WTC11 (cell line): Measurements from ENCODE around the gene IL18BP. TPM values are rescaled to one million over a fixed set of nuclear protein-coding genes. Genes with fewer than 3 reads are reported as not detected.
A peak's percentile ranks its signal among the peaks of the same experiment; 100 is the strongest.

Experiments used
- ATAC-seq: fragments of 200-7000 bp; cut with Tn5 transposase; 2 replicates; pipeline ENCODE4 v1.10.0; 2021; ENCODE audit warnings: mild to moderate bottlenecking, moderate library complexity
- CTCF ChIA-PET: fragments of 300-600 bp; sonication (Branson Sonifier 250); formaldehyde crosslinking; loops from one replicate; lab custom pipeline; 2021; ENCODE audit warnings: antibody characterized with exemption; lab: Charles Lee
- POLR2A ChIA-PET: fragments of 350-600 bp; sonication (Branson Sonifier 250); formaldehyde crosslinking; loops from one replicate; lab custom pipeline; 2021; ENCODE audit warnings: antibody characterized with exemption; lab: Charles Lee
- DNase-seq: peaks from one replicate; pipeline ENCODE4 v3.0.0; 2021; ENCODE audit warnings: low spot score
- H3K27ac Mint-ChIP-seq: 2 replicates; pipeline ENCODE4 v1.8.0; 2021; ENCODE audit warnings: mixed read lengths
- H3K27me3 Mint-ChIP-seq: 2 replicates; pipeline ENCODE4 v1.8.0; 2021; ENCODE audit warnings: low read depth, mild to moderate bottlenecking, moderate library complexity, mixed read lengths
- H3K36me3 Mint-ChIP-seq: 2 replicates; pipeline ENCODE4 v1.8.0; 2021; ENCODE audit warnings: mixed read lengths
- H3K4me1 Mint-ChIP-seq: 2 replicates; pipeline ENCODE4 v1.8.0; 2022; ENCODE audit warnings: mixed read lengths
- H3K4me3 Mint-ChIP-seq: 2 replicates; pipeline ENCODE4 v1.8.0; 2021; ENCODE audit warnings: mild to moderate bottlenecking, moderate library complexity, mixed read lengths
- H3K9me3 Mint-ChIP-seq: 2 replicates; pipeline ENCODE4 v1.8.0; 2021; ENCODE audit warnings: mixed read lengths
- CREB1 ChIP-seq: sonication (generic); formaldehyde crosslinking; IDR thresholded peaks from 2 replicates; pipeline ENCODE4 v1.8.0; 2023; ENCODE audit warnings: mild to moderate bottlenecking, missing genetic modification reagents
- ETV6 ChIP-seq: sonication (generic); formaldehyde crosslinking; IDR thresholded peaks from 2 replicates; pipeline ENCODE4 v1.8.1; 2022; ENCODE audit warnings: mild to moderate bottlenecking, missing genetic modification reagents
- FOXK1 ChIP-seq: sonication (generic); formaldehyde crosslinking; IDR thresholded peaks from 2 replicates; pipeline ENCODE4 v1.8.0; 2022; ENCODE audit warnings: mild to moderate bottlenecking, moderate library complexity, missing genetic modification reagents
- GABPB1 ChIP-seq: sonication (generic); formaldehyde crosslinking; IDR thresholded peaks from 2 replicates; pipeline ENCODE4 v1.8.1; 2023; ENCODE audit warnings: mild to moderate bottlenecking, missing genetic modification reagents
- GRHL2 ChIP-seq: fragments of 250-450 bp; sonication (Bioruptor Pico); IDR thresholded peaks from 2 replicates; pipeline ENCODE4 v1.8.0; 2022; ENCODE audit warnings: mild to moderate bottlenecking, moderate library complexity; ENCODE audit not compliant: insufficient replicate concordance, severe bottlenecking
- NFE2L1 ChIP-seq: sonication (generic); formaldehyde crosslinking; IDR thresholded peaks from 2 replicates; pipeline ENCODE4 v1.8.1; 2023; ENCODE audit warnings: missing genetic modification reagents
- NFYB ChIP-seq: sonication (generic); formaldehyde crosslinking; conservative IDR thresholded peaks from 2 replicates; pipeline ENCODE4 v1.8.0; 2022; ENCODE audit warnings: low read depth, missing genetic modification reagents
- RORB ChIP-seq: fragments of 250-450 bp; sonication (Bioruptor Pico); IDR thresholded peaks from 2 replicates; pipeline ENCODE4 v1.9.0; 2021; ENCODE audit warnings: mild to moderate bottlenecking
- SP1 ChIP-seq: sonication (generic); formaldehyde crosslinking; conservative IDR thresholded peaks from 2 replicates; pipeline ENCODE4 v1.8.1; 2022; ENCODE audit warnings: missing genetic modification reagents
- TP53 ChIP-seq: sonication (generic); formaldehyde crosslinking; IDR thresholded peaks from 2 replicates; pipeline ENCODE4 v1.8.1; 2023; ENCODE audit warnings: mild to moderate bottlenecking, missing genetic modification reagents
- ZBTB21 ChIP-seq: sonication (generic); formaldehyde crosslinking; IDR thresholded peaks from 2 replicates; pipeline ENCODE4 v1.8.1; 2023; ENCODE audit warnings: mild to moderate bottlenecking, missing genetic modification reagents, borderline replicate concordance
- ZNF121 ChIP-seq: sonication (generic); formaldehyde crosslinking; IDR thresholded peaks from 2 replicates; pipeline ENCODE4 v1.8.0; 2023; ENCODE audit warnings: missing genetic modification reagents
- ZNF396 ChIP-seq: fragments of 250-450 bp; sonication (Bioruptor Pico); IDR thresholded peaks from 2 replicates; pipeline ENCODE4 v1.8.0; 2021; ENCODE audit warnings: mild to moderate bottlenecking, moderate library complexity, borderline replicate concordance
- ZNF423 ChIP-seq: fragments of 250-450 bp; sonication (Bioruptor Pico); IDR thresholded peaks from 2 replicates; pipeline ENCODE4 v2.1.2; 2022; ENCODE audit warnings: mild to moderate bottlenecking, moderate library complexity
- total RNA-seq: library from RNA; stranded (reverse); gene quantifications from 3 replicates; pipeline ENCODE4 v1.2.3, GENCODE V29; 2021
- TF ChIP-seq, protein P1 (sequence below): fragments of 250-450 bp; sonication (Bioruptor Pico); IDR thresholded peaks from 2 replicates; pipeline ENCODE4 v1.9.0; 2021; ENCODE audit warnings: mild to moderate bottlenecking
- TF ChIP-seq, protein P2 (sequence below): sonication (generic); formaldehyde crosslinking; IDR thresholded peaks from 2 replicates; pipeline ENCODE4 v1.8.1; 2023; ENCODE audit warnings: mild to moderate bottlenecking, missing genetic modification reagents
- TF ChIP-seq, protein P3 (sequence below): fragments of 250-450 bp; sonication (Bioruptor Pico); IDR thresholded peaks from 2 replicates; pipeline ENCODE4 v1.8.0; 2021; ENCODE audit warnings: mild to moderate bottlenecking
- TF ChIP-seq, protein P4 (sequence below): fragments of 200-600 bp; IDR thresholded peaks from 2 replicates; pipeline ENCODE4 v1.8.0; 2022; ENCODE audit warnings: antibody characterized with exemption

The IL18BP gene
- total RNA-seq, 1 experiment from 2014 or later: 17.3 TPM

DNA sequence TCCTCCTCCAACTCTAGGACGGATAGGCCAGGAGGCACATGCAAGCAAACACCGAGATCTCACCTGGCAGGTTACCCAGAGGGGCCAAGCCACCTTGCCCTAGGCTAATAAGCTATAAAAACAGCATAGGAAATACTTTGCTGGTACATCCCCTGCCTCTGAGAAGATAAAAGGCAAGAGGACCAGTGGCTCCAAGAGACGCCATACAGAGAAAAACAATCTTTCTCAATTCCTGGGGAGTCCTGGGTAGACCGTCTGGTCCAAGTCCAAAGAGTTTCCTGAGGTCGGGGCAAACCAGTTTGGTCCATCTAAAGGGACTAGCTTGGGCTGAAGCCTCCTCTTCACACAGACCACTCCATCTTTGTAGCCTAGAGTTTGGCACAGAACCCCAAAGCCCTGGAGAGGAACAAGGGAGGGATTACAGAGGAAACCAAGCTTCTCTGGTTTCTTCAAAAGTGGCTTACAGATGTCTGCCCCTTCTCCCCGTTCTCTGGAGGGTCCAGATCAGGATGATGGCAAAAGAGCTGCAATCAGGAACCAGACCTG lies 41.2 kb downstream of the IL18BP start:
- DNase-seq (no peak), ATAC-seq (no peak)
- Mint-ChIP-seq H3K27me3 (no peaks in the 10 kb centered on the region; the same call in 1 of the 2 replicates), H3K4me1 (peaks cover 26% of the 10 kb centered on the region), H3K9me3 (no peaks in the 10 kb centered on the region), H3K27ac (no peak overlapping the region), H3K4me3 (no peak overlapping the region), H3K36me3 (peaks cover 11% of the 10 kb centered on the region)
- TF ChIP-seq ZBTB21 (CRISPR knock-in tag): no peak
- TF ChIP-seq NFYB (CRISPR knock-in tag): no peak
- TF ChIP-seq ZNF423 (CRISPR knock-in tag): no peak
- no peak for TF ChIP-seq ZNF396 (CRISPR knock-in tag)
- TF ChIP-seq NFE2L1 (CRISPR knock-in tag): no peak
- TF ChIP-seq, protein P1, sequence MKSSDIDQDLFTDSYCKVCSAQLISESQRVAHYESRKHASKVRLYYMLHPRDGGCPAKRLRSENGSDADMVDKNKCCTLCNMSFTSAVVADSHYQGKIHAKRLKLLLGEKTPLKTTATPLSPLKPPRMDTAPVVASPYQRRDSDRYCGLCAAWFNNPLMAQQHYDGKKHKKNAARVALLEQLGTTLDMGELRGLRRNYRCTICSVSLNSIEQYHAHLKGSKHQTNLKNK (CRISPR knock-in tag): no peak
- no peak for TF ChIP-seq FOXK1 (CRISPR knock-in tag)
- TF ChIP-seq ZNF121 (CRISPR knock-in tag): no peak
- no peak for TF ChIP-seq GRHL2 (CRISPR knock-in tag)
- TF ChIP-seq, protein P2, sequence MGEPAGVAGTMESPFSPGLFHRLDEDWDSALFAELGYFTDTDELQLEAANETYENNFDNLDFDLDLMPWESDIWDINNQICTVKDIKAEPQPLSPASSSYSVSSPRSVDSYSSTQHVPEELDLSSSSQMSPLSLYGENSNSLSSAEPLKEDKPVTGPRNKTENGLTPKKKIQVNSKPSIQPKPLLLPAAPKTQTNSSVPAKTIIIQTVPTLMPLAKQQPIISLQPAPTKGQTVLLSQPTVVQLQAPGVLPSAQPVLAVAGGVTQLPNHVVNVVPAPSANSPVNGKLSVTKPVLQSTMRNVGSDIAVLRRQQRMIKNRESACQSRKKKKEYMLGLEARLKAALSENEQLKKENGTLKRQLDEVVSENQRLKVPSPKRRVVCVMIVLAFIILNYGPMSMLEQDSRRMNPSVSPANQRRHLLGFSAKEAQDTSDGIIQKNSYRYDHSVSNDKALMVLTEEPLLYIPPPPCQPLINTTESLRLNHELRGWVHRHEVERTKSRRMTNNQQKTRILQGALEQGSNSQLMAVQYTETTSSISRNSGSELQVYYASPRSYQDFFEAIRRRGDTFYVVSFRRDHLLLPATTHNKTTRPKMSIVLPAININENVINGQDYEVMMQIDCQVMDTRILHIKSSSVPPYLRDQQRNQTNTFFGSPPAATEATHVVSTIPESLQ (CRISPR knock-in tag): no peak
- TF ChIP-seq, protein P3, sequence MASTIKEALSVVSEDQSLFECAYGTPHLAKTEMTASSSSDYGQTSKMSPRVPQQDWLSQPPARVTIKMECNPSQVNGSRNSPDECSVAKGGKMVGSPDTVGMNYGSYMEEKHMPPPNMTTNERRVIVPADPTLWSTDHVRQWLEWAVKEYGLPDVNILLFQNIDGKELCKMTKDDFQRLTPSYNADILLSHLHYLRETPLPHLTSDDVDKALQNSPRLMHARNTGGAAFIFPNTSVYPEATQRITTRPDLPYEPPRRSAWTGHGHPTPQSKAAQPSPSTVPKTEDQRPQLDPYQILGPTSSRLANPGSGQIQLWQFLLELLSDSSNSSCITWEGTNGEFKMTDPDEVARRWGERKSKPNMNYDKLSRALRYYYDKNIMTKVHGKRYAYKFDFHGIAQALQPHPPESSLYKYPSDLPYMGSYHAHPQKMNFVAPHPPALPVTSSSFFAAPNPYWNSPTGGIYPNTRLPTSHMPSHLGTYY (CRISPR knock-in tag): no peak
- no peak for TF ChIP-seq CREB1 (CRISPR knock-in tag)
- no peak for TF ChIP-seq TP53 (CRISPR knock-in tag)
- no peak for TF ChIP-seq RORB
- TF ChIP-seq, protein P4, sequence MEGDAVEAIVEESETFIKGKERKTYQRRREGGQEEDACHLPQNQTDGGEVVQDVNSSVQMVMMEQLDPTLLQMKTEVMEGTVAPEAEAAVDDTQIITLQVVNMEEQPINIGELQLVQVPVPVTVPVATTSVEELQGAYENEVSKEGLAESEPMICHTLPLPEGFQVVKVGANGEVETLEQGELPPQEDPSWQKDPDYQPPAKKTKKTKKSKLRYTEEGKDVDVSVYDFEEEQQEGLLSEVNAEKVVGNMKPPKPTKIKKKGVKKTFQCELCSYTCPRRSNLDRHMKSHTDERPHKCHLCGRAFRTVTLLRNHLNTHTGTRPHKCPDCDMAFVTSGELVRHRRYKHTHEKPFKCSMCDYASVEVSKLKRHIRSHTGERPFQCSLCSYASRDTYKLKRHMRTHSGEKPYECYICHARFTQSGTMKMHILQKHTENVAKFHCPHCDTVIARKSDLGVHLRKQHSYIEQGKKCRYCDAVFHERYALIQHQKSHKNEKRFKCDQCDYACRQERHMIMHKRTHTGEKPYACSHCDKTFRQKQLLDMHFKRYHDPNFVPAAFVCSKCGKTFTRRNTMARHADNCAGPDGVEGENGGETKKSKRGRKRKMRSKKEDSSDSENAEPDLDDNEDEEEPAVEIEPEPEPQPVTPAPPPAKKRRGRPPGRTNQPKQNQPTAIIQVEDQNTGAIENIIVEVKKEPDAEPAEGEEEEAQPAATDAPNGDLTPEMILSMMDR: no peak
- ChIA-PET POLR2A (interaction anchor here (0.6 to 1.0 kb wide), 3 partner anchors 43 to 198 kb away, joined by 3 to 6 read pairs (median 4); no protein-coding TSS in a partner anchor), CTCF (interaction anchor here (0.9 to 4.7 kb wide), 10 partner anchors 11 to 415 kb away, joined by 3 to 81 read pairs (median 4); no protein-coding TSS in a partner anchor)

DNA sequence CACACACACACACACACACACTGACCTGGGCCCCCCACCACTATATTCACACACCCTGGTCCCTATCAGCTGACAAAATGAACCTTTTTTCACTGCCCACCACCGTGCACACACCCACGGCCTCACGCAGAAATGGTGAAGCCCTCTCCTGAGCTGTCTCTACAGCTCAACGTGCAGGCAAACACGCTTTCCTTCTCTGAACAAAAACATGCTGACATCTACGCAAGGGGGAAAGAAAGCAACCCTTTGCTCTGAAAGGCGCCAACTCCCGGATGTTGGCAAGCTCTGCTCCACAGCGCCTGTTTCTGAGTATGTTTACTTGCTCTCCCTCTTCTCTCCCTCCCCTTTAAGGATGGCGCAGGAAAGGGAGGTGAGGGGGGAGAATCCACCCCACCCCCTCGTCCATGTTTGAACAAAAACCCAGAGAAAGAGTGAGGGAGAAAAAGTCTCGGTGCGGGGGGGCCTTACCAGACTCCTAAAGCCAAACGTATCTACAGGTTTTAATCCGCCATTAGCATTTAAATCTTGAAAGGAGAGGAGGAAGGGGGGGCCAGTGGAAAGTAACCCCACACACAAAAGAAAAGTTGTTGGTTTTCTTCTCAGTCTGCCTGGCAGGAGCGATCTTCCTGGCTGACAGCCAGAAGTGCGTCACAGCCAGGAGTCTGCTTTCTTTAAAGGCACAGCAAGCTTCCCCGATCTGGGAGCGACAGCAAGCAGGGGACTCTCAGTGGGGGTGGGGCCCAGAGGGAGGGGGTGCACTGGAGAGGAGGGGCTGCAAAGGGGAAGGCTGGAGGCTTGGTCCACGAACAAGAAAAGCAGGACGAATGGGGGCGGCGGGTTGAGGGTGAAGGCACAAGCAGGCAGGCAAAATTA lies 42.0 kb downstream of the IL18BP start:
- CTCF ChIA-PET: interaction anchor here (0.9 to 4.7 kb wide), 7 partner anchors 10 to 414 kb away, joined by 3 to 81 read pairs (median 4); no protein-coding TSS in a partner anchor
- peak; percentile 10; the same call in 1 of the 2 replicates for TF ChIP-seq ETV6 (CRISPR knock-in tag)
- no peak for TF ChIP-seq SP1 (CRISPR knock-in tag)
- TF ChIP-seq ZNF423 (CRISPR knock-in tag): peak; percentile 38; the same call in 1 of the 2 replicates
- 0 out of 2 replicates have a peak, but pooled peaks have one; percentile 23 for TF ChIP-seq GABPB1 (CRISPR knock-in tag)
- DNase-seq: peak; percentile 71
- H3K27ac Mint-ChIP-seq: no peak overlapping the region
- H3K36me3 Mint-ChIP-seq: peaks cover 5% of the 10 kb centered on the region
- peak; percentile 60 for ATAC-seq
- POLR2A ChIA-PET: interaction anchor here (0.6 to 1.0 kb wide), 4 partner anchors 31 to 197 kb away, joined by 3 to 6 read pairs (median 4); no protein-coding TSS in a partner anchor
- no peaks in the 10 kb centered on the region; the same call in 1 of the 2 replicates for H3K27me3 Mint-ChIP-seq
- no peak overlapping the region for H3K4me3 Mint-ChIP-seq
- no peaks in the 10 kb centered on the region for H3K9me3 Mint-ChIP-seq
- peaks cover 32% of the 10 kb centered on the region for H3K4me1 Mint-ChIP-seq
